ENCODE data around the gene LIPC.

Gene LIPC

GRCh38 chr15:58526647-58527192 is 94.9 kb downstream of the LIPC start:
- no peak overlapping the region for H3K4me3 ChIP-seq (ENCODE audit: low read depth, low read length)
- TF ChIP-seq CTCF (IDR thresholded peaks at IDR 0.05; ENCODE audit: low read depth, low read length), result no peak

DNA sequence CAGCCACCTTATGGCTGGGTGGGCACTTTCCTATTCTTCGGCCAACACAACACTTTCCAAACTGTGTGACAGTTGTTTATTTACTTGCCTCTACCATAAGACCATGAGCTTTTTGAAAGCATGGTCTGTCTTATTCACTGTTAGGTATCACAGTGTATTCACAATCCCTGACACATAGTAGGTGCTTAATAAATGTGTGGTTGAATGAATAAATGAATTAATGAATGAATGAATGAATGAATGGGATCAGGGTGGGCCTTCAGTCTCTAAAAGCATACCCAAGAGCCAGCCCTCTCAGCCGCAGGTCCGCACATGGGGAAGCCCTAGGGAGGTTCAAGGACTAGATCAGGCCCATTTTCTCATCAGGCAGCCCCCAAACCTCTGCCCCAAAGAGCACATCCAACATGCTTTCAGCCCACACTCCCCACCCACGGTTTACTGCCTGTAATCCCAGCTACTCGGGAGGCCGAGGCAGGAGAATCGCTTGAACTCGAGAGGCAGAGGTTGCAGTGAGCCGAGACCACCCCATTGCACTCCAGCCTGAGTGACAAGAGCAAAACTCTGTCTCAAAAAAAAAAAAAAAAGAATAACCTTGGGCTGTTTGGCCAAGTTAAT is 95.9 kb downstream of the LIPC start:
- no peak overlapping the region for H3K4me3 ChIP-seq (ENCODE audit: low read depth, low read length)
- no peak for TF ChIP-seq CTCF (IDR thresholded peaks at IDR 0.05; ENCODE audit: low read depth, low read length)

DNA sequence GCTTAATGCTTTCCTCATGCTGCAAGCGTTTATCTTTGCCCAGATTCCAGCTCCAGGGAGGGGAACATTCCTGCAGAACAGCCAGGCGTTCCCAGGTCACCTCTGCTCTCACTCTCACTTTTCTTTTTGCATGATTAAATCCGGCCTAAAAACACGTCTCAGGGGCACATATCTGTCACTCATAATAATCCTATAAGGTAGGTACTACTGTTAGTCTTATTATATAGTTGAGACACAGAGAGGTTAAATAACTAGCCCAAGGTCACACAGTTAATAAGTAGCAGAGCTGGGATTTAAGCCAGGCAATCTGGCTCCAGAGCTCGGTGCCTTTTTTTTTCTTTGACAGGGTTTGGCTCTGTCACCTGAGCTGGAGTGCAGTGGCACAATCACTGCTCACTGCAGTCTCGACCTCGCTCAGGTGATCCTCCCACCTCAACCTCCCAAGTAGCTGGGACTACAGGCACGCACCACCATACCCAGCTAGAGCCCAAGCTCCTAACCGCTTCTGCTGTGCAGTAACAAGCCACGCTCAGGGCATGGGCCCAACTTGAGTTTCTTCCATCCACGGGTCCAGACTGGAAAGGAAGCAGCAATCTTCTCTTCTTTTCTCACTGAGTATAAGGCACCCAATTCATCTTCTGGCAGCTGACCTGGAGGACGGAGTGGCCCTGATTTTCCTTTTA is 96.5 kb downstream of the LIPC start:
- no peak overlapping the region for H3K4me3 ChIP-seq (ENCODE audit: low read depth, low read length)
- TF ChIP-seq CTCF (IDR thresholded peaks at IDR 0.05; ENCODE audit: low read depth, low read length), result no peak

DNA sequence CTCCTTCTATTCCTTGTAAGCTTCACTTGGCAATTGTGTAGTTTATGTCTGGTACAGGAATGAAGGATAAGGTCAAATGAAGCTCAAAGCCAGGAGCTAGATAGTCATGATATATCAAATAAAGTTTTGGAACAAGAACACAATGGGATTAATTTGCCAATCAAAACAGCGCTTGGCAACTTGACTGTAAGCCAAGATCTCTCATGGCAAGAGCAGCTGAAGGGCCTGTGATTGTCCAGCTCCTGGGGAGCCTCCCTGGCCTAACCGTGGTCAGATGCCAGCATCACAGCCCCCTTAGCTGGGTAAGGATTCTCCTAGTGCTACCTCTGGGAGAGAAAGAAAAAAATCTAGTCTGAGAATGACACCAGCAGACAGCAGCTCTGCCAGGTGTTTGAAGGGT is 97.2 kb downstream of the LIPC start:
- H3K4me3 ChIP-seq (ENCODE audit: low read depth, low read length), result no peak overlapping the region
- no peak for TF ChIP-seq CTCF (IDR thresholded peaks at IDR 0.05; ENCODE audit: low read depth, low read length)

DNA sequence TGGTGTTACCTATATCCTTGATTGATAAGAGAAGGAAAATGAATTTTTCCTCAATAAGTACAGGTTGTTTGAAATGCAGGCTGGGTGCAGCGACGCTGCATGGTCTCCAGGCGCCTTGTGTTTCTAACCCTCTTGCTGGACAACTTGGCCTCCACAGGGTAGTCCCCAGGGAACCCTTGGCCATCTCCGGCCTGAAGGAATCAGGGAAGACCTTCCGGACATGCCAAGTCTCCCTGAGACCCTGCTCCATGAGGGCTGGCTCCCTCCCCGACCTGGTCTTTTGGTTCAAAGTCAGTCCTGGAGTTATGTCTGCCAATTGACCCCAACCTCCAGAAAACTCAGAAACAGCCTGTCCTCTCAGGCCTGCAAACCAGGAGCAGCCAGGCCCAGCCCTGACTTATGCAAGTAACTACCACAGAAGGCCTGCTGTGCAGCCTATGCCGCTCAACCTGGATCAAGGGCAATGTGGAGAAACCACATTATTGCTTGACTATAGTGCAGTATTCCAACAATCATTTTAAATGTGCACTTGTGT is 98.3 kb downstream of the LIPC start:
- TF ChIP-seq CTCF (IDR thresholded peaks at IDR 0.05; ENCODE audit: low read depth, low read length), result no peak
- H3K4me3 ChIP-seq (ENCODE audit: low read depth, low read length), result no peak overlapping the region

DNA sequence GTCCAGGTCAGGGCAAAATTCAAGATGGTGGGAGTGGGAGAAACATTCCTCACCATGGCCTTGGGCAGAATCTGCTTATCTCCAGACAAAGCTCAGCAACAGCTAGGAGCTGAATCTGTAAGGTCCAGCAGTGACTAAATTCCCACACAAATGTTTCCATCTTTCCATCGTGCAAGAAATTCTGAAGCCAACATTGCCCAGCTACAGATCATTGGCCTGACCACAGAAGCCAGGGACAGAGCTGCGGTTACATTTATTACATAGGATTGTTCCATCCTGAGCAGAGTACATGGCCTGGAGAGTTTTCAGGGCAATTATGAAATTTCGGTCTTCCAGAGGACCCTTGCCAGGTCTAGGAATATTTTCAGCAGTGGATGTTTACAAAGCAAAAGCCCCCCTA is 100.3 kb downstream of the LIPC start:
- TF ChIP-seq CTCF (IDR thresholded peaks at IDR 0.05; ENCODE audit: low read depth, low read length), result no peak
- no peak overlapping the region for H3K4me3 ChIP-seq (ENCODE audit: low read depth, low read length)

DNA sequence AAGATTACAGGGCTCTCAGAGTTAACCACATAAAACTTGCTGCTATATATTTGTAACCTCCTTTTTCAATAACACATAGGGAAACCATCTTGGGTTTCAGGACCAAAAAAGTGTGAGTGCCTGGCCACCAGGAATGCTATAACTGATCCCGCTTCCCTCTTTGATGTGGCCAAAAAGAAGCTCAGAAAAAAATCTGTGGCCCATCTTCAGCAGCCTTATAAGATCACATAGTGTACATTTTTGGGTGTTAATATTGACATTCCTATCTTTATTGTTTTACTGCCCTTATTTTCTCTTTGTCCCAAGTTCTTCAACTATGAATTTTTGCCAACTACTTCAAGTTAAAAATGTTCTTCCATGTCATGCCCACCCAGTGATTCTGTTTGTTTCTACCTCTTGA is 102.8 kb downstream of the LIPC start:
- no peak for TF ChIP-seq CTCF (IDR thresholded peaks at IDR 0.05; ENCODE audit: low read depth, low read length)
- no peak overlapping the region for H3K4me3 ChIP-seq (ENCODE audit: low read depth, low read length)
